Urothelium cell line (cell line): Measurements from ENCODE around the gene SSMEM1.
"Not testable (repeated sequence)": the region's sequence is repeated elsewhere in the genome, so short reads cannot be mapped to it uniquely, and the experiment has no call there.

Experiments used
- DNase-seq: peaks from one replicate; pipeline ENCODE4 v3.0.0; 2011; ENCODE audit warnings: low spot score, mixed read lengths
- FAIRE-seq: peaks from 2 replicates; lab custom pipeline; 2011; peaks lifted over from hg19 to GRCh38; lab: Jason Lieb, UNC

SSMEM1 gene

DNA sequence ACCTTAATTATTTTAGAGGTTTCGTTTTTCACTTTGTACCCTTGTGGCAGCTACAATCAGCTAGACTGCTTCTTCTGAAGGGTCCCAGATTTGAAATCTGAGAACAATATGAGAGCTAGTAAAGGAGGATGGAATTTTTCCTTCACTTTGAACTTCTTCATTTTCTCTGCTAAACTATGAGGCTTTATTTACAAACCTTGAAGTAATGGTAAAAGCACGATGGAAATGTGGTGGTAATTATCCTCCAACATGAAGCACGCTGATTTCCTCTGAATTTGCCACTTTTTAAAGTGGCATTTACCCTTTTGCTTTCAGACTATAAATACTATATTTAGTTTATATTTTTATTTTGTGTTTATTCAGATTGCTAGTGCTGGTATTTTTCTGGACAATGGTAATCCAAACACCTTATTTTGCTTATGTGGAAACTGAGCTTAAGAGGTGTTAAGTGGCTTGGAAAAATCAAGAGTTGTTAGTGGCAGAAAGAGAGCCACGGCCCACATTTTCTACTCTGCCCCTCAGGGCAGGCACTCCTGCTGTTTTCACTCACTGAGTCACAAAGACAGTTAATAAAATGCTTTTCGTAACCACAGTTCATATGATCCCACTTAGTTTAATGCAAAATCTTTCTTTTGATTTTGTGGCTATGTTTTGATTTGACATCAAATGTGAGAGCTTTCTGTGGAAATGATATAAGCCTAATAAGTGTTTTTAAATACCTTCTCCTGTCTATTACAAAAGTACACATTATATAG is 2.7 kb downstream of the SSMEM1 start:
- FAIRE-seq (no peak), DNase-seq (no peak)

GRCh38 chr7:130213828-130214227 is 6.2 kb downstream of the SSMEM1 start:
- FAIRE-seq: no peak
- no peak for DNase-seq

DNA sequence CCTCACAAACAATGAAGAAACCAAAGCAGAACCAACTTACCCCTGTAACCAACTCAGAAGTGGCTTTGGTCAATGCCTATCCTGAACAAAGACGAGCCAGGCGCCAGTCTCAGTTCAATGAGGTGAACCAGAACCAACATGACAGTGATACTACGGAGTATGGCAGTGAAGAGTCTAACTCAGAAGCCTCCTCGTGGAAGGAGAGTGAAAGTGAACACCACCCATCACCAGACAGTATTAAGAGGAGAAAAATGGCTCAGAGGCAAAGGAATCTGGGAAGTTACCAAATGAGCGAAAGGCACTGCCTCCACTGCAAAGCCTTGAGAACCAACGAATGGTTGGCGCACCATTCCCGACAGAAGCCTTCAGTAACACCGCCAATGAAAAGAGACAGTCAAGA is 8.4 kb downstream of the SSMEM1 start:
- FAIRE-seq (no peak), DNase-seq (no peak)

GRCh38 chr7:130216750-130217149 is 9.1 kb downstream of the SSMEM1 start:
- DNase-seq (no peak), FAIRE-seq (no peak)

GRCh38 chr7:130218806-130219620 is 11.4 kb downstream of the SSMEM1 start:
- FAIRE-seq (no peak), DNase-seq (no peak)

DNA sequence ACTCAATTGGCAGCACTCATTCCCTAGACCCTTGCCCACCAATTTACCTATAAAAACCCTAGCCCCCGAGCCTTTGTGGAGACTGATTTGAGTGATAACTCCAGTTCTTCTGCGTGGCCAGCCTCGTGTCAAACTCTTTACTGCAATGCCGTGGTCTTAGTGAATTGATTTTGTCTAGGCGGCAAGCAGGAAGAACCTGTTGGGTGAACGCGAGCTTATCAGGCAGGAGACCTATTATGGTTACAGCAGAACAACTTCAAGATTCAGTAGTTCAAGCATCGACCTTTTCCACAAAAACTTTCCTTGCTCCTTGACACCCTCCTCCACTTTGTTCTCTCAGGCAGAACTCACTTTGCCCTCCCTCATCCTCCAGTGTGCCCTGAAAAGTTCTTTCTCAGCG is 12.2 kb downstream of the SSMEM1 start:
- DNase-seq: no peak
- FAIRE-seq: no peak

DNA sequence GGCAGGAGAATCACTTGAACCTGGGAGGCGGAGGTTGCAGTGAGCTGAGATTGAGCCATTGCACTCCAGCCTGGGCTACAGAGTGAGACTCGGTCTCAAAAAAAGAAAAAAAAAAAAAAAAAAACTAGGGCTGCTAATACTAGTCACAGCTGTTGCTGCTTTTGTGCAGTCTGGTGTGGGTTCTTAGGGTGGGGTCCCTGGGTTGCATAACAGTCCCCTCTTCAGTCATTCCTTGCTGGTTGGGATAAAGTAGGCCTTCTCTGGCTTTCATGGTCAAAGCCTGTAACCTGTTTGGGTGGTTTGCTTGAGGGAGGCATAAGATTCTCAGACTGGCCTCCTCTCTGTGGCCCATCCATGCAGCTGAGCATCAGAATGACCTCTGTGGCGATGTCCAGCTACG is 14.1 kb downstream of the SSMEM1 start:
- DNase-seq (no peak), FAIRE-seq (no peak)

DNA sequence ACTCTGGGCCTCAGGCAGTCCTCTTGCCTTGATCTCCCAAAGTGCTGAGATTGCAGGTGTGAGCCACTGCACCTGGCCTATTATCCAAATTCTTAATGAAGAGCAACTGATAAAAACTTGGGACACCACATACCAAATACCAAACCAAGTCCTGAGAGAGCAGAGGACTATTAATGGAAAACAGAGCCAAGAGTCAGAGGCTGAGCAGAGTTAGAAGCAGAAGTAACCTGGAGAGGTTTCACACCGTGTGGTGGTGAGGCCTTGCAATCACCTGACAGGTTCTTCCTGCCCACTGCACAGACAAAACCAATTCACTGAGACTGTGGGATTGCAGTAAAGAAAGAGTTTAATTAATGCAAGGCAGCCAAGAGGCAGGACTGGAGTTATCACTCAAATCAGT is 16.0 kb downstream of the SSMEM1 start:
- FAIRE-seq (no peak), DNase-seq (no peak)

GRCh38 chr7:130224210-130224609 is 16.6 kb downstream of the SSMEM1 start:
- DNase-seq (no peak), FAIRE-seq (no peak)

GRCh38 chr7:130224923-130225322 is 17.3 kb downstream of the SSMEM1 start:
- DNase-seq, FAIRE-seq: not testable (repeated sequence)

DNA sequence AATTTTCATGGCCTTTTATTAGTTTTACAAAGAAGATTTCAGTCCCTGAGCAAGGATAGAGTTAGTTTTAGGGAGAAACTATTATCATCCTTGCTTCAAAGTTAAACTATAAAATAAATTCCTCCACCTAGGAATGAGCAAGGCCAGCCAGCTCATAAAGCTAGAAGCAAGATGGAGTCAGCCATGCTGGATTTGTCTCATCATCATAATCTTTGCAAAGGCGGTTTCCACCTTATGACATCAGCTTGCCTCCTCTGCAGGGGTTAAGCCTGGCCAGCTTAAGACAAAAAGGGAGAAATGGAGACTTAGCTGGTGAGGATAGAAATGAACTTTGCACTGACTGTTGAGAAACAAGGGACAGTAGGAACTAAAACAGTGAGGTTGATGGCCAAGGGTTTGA is 18.7 kb downstream of the SSMEM1 start:
- DNase-seq: no peak
- no peak for FAIRE-seq

GRCh38 chr7:130227883-130228575 is 20.4 kb downstream of the SSMEM1 start:
- FAIRE-seq: no peak

GRCh38 chr7:130228840-130229502 is 21.3 kb downstream of the SSMEM1 start:
- DNase-seq: no peak
- FAIRE-seq: no peak

More at GRCh38 chr7:130227883-130228575, 20.4 kb downstream of the SSMEM1 start:
- DNase-seq: no peak

GRCh38 chr7:130229981-130230380 is 22.3 kb downstream of the SSMEM1 start:
- DNase-seq, FAIRE-seq: not testable (repeated sequence)

DNA sequence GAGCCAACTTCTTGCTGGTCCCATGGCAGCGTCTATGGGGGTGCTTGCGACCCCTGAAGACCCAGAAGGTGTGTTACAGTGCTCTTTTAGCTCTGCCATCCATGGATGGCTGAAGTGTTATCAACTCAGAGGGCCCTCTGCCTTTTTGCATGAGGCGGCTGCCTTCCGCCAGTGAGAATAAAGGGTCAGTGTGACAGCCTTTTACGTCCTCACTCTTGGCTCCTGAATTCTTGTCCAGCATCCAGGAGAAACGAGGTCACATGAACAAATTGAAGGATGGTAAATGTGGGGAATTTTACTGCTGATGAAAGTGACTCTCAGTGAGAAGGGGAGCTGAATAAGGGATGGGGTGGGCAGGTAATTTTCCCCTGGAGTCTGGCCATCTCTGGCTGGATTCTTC is 24.1 kb downstream of the SSMEM1 start:
- FAIRE-seq: no peak
- DNase-seq: no peak

GRCh38 chr7:130232209-130232608 is 24.5 kb downstream of the SSMEM1 start:
- no peak for FAIRE-seq
- DNase-seq: no peak

DNA sequence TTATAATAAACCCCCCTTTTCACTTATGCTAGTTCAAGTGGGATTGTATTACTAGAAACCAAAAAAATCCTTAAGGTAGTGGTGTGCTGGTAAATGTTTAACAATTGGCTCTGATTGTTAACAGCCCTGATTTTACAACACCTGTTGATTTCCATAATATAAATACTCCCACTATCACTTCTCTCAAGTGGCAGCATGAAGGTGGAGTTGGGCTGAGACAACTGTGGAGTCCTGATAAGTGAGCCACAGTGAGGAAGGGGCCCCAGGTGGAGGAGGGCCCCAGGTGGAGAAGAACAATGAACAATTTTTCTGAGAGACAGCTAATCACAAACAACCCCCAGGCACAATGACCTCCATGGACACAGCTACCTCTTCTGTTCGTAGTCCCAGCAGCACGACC is 26.4 kb downstream of the SSMEM1 start:
- no peak for DNase-seq
- no peak for FAIRE-seq

DNA sequence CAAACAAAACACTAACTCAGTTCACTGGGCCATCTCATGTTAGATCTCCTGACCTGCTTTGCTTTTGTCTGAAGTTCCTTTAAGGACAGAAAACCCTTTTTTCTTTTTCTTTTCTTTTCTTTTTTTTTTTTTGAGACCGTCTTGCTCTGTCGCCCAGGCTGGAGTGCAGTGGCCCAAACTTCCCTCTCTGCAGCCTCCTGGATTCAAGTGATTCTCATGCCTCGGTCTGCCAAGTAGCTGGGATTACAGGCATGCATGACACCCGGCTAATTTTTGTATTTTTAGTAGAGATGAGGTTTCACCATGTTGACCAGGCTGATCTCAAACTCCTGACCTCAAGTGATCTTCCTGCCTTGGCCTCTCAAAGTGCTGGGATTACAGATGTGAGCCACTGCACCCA is 28.7 kb downstream of the SSMEM1 start:
- not testable (repeated sequence) for DNase-seq, FAIRE-seq

DNA sequence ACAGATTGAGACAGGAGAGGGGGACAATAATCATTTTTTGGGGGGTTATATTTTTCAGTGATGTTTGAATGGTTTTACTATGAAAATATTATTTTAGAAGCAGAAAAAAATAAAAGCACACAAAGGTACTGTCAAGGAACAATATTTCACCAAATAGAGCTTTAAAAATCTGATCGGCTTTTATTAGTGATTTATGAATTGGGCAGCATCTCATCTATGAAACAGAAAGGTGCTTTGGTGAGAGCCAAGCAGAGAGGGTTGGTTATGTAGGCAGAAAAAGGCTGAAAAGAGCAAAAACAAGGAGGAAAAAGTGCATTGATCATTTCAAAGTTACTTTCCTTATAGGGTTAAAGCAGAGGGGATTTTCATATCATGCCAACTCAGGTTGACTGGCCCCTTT is 32.6 kb downstream of the SSMEM1 start:
- no peak for FAIRE-seq

DNA sequence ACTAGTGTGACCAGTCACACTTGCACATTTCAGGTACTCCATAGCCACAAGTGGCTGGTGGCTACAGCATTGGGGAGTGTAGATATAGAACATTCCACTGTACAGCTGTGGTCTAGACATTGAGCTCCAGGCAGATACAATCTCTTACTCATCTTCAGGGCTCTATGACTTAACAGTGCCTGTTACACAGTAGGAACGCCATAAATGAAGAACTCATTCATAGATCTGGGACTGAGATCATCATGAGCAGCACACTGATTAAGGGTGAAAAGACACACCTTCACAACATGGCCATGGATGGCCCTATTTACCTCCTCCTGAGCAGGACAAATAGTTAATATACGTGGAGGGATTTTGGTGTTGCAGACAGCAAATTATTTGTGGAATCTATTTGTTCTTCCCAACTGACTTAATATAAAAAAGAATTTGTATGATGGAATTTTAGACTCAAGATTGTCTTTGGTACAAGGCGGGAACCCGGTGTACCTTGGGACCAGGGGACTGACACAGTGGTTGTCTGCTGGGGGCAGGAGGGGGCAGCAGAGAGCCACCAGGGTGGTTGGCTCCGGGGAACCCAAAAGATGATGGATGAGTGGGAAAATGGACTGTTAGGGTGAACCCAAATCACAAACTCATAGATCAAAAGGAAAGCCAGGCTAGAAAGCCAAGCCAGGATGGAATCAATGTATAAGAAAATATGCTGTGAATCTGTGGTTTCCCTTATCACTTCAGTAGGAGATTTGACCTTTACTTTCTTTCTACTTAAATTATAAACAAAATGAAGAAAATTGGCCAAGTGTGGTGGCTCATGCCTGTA is 34.7 kb downstream of the SSMEM1 start:
- FAIRE-seq (no peak), DNase-seq (peak; percentile 51)

More for the DNA sequence above, 32.6 kb downstream of the SSMEM1 start:
- no peak for DNase-seq
